ENCODE data around the gene TTC22. TPM values are rescaled to one million over a fixed set of nuclear protein-coding genes. Genes with fewer than 3 reads are reported as not detected.

The TTC22 gene
- total RNA-seq, 1 experiment from 2014 or later = 0.10 TPM

GRCh38 chr1:54798769-54799641, 2.1 kb downstream of the TTC22 start:
- ATAC-seq (no peak), DNase-seq (ENCODE audit: low read depth, low spot score) (no peak)
- in situ Hi-C loops (cut with HindIII; ENCODE audit: low pct_unique_long_range_greater_than_20kb, low sequenced_read_pairs) (no loop called here), intact Hi-C loops (cut with micrococcal nuclease; ENCODE audit: unreplicated experiment) (no loop called here)
- Histone ChIP-seq H3K36me3 (ENCODE audit: control insufficient read depth, insufficient read depth, low read length) (no peaks in the 10 kb centered on the region), H3K27ac (ENCODE audit: low read length) (no peak overlapping the region), H3K4me1 (ENCODE audit: control insufficient read depth, insufficient read depth, low read length) (no peaks in the 10 kb centered on the region; the same call in 1 of the 2 replicates), H3K4me3 (ENCODE audit: low read depth in 2 of 2, low read length in 2 of 2) (no peak overlapping the region), H3K9me3 (ENCODE audit: control insufficient read depth, insufficient read depth, low read depth, low read length) (no peaks in the 10 kb centered on the region), H3K27me3 (ENCODE audit: control insufficient read depth, insufficient read depth, low read length) (no peaks in the 10 kb centered on the region)
- TF ChIP-seq POLR2AphosphoS5 (IDR thresholded peaks at IDR 0.05; ENCODE audit: low read depth, low read length) (no peak), TCF7L2 (IDR thresholded peaks at IDR 0.05; ENCODE audit: low read depth, low read length) (no peak)
- CTCF ChIA-PET = no interaction called here
- BruUV-seq (replicated peaks) = no TSS peak
- POLR2A ChIA-PET = no interaction called here

DNA sequence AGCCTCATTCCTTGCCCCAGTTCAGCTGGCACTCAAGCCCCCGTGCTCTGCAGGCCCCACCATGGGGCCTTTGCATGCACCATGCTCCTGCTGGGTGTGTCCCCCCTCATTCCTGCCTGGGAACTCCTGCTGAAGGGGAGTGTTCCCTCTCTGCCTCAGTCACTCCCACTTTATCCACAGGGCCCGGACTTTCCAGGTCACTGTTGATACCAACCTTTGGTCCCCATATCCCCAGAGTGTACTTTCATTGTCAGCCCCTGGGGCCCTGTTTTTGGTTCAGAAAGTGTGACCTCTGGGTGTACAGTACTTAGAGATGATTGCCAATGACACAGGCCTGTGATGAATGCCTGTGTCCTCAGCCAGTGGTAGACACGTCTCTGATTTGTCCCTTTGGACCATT, 2.9 kb downstream of the TTC22 start:
- in situ Hi-C loops (cut with HindIII; ENCODE audit: low pct_unique_long_range_greater_than_20kb, low sequenced_read_pairs) = no loop called here
- ChIA-PET POLR2A (no interaction called here), CTCF (no interaction called here)
- Histone ChIP-seq H3K4me3 (ENCODE audit: low read depth in 2 of 2, low read length in 2 of 2) (no peak overlapping the region), H3K36me3 (ENCODE audit: control insufficient read depth, insufficient read depth, low read length) (no peaks in the 10 kb centered on the region), H3K9me3 (ENCODE audit: control insufficient read depth, insufficient read depth, low read depth, low read length) (no peaks in the 10 kb centered on the region), H3K27ac (ENCODE audit: low read length) (no peak overlapping the region), H3K27me3 (ENCODE audit: control insufficient read depth, insufficient read depth, low read length) (no peaks in the 10 kb centered on the region), H3K4me1 (ENCODE audit: control insufficient read depth, insufficient read depth, low read length) (no peaks in the 10 kb centered on the region; the same call in 1 of the 2 replicates)
- no peak for ATAC-seq
- BruUV-seq (replicated peaks) = no TSS peak
- intact Hi-C loops (cut with micrococcal nuclease; ENCODE audit: unreplicated experiment) = no loop called here
- no peak for DNase-seq (ENCODE audit: low read depth, low spot score)
- no peak for TF ChIP-seq SIN3A (IDR thresholded peaks at IDR 0.05; ENCODE audit: borderline replicate concordance, insufficient read depth, low read depth, low read length)
- TF ChIP-seq POLR2AphosphoS5 (IDR thresholded peaks at IDR 0.05; ENCODE audit: low read depth, low read length) = no peak
- no peak for TF ChIP-seq REST (IDR thresholded peaks at IDR 0.05; ENCODE audit: insufficient read depth in 1 of 2, low read depth in 2 of 2, low read length in 1 of 2)
- no peak for TF ChIP-seq TCF7L2 (IDR thresholded peaks at IDR 0.05; ENCODE audit: low read depth, low read length)
- no peak for TF ChIP-seq CTCF (IDR thresholded peaks at IDR 0.05)

DNA sequence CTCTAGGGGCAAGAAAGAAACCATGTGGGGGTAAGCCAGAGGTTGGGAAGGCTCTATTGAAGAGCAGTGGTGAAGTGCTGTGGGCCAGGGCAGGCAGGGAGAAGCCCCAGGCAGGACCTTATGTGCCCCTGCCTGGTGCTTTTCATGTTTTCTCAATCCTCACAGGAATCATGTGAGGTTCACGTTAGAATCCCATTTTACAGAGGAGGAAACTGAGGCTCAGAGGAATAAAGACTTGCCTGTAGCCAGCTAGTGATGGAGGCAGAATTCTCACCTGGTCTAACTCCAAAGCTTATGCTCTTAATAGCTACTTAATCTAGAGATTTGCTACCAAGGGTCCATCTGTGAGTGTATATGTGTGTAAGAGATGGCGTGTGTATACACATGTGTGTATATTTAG, 4.2 kb downstream of the TTC22 start:
- no peak for DNase-seq (ENCODE audit: low read depth, low spot score)
- H3K4me1 ChIP-seq (ENCODE audit: control insufficient read depth, insufficient read depth, low read length) = no peaks in the 10 kb centered on the region; the same call in 1 of the 2 replicates
- intact Hi-C loops (cut with micrococcal nuclease; ENCODE audit: unreplicated experiment) = no loop called here
- no peaks in the 10 kb centered on the region for H3K9me3 ChIP-seq (ENCODE audit: control insufficient read depth, insufficient read depth, low read depth, low read length)
- H3K27ac ChIP-seq (ENCODE audit: low read length) = no peak overlapping the region
- TF ChIP-seq POLR2AphosphoS5 (IDR thresholded peaks at IDR 0.05; ENCODE audit: low read depth, low read length) (no peak), TCF7L2 (IDR thresholded peaks at IDR 0.05; ENCODE audit: low read depth, low read length) (no peak), SIN3A (IDR thresholded peaks at IDR 0.05; ENCODE audit: borderline replicate concordance, insufficient read depth, low read depth, low read length) (no peak), CTCF (IDR thresholded peaks at IDR 0.05) (no peak), REST (IDR thresholded peaks at IDR 0.05; ENCODE audit: insufficient read depth in 1 of 2, low read depth in 2 of 2, low read length in 1 of 2) (no peak)
- H3K4me3 ChIP-seq (ENCODE audit: low read depth in 2 of 2, low read length in 2 of 2) = no peak overlapping the region
- BruUV-seq (replicated peaks) = no TSS peak
- in situ Hi-C loops (cut with HindIII; ENCODE audit: low pct_unique_long_range_greater_than_20kb, low sequenced_read_pairs) = no loop called here
- no peak for ATAC-seq
- no peaks in the 10 kb centered on the region for H3K36me3 ChIP-seq (ENCODE audit: control insufficient read depth, insufficient read depth, low read length)
- ChIA-PET CTCF (no interaction called here), POLR2A (no interaction called here)
- no peaks in the 10 kb centered on the region for H3K27me3 ChIP-seq (ENCODE audit: control insufficient read depth, insufficient read depth, low read length)

All from Panc1 (cell line).